HG03066 (cell line): ENCODE data around the gene CACNA1I.

ENCODE experiments used
- ATAC-seq: cut with Tn5 transposase; IDR thresholded peaks from one replicate; pipeline ENCODE4 v1.9.1; 2021; ENCODE audit warnings: low read depth; ENCODE audit not compliant: unreplicated experiment

The CACNA1I gene

DNA sequence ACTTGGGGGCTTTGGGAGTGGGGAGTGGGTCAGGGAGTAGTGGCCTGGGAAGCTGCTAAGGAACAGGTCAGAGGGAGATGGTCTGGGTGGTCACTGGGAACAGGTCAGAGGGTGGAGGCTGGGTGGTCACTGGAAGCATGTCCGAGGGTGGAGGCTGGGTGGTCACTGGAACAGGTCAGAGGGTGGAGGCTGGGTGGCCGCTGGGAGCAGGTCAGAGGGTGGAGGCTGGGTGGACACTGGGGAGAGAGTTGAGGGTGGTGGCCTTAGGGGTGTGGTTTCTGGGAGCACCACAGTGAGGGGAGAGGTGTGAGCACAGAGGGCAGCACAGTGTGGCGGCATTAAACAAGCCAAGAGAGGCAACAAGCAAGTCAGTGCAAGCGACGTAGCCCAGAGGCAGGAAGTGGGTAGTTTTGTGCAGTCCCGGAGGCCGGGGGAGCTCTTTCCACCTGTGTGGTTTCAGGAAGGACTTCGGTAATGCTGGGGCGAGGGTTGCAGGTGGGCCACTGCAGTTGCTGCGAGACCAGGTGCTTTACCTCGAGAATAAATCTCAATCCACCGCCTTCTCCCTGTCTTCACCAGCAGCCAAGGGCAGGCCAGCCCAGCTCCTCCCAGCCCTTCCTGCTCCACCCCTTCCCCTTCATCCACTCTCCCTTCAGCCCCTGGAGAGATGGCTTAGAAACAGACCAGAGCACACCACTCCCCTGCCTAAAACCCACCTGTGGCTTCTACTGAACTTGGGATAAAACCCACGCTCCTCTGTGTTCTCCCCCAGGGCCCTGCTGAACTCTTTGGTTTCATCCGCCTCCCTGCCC, 3.2 kb upstream of the CACNA1I start:
- no peak for ATAC-seq

GRCh38 chr22:39568278-39568981, 2.1 kb upstream of the CACNA1I start:
- no peak for ATAC-seq

DNA sequence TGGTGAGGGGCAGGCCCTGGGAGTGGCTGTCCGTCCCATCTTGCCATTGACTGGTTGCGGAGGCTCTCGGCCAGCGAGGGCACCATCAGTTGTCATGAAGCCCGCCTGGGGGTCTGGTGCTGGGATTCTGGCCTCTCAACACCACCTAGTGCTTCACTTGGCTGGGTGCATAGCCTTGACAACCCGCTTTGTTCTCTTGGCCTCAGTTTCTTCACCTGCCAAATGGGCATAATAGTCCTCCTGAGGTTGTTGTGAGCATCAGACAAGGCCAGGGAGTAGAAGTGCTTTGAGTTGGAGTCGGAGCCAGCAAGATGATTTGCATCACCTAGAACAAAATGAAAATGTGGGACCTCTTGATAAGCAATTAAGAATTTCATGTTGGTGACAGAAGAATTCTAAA, 1.5 kb upstream of the CACNA1I start:
- ATAC-seq, result no peak

- no peak for ATAC-seq
Observed at GRCh38 chr22:39570226-39570625, 327 bp upstream of the CACNA1I start.

DNA sequence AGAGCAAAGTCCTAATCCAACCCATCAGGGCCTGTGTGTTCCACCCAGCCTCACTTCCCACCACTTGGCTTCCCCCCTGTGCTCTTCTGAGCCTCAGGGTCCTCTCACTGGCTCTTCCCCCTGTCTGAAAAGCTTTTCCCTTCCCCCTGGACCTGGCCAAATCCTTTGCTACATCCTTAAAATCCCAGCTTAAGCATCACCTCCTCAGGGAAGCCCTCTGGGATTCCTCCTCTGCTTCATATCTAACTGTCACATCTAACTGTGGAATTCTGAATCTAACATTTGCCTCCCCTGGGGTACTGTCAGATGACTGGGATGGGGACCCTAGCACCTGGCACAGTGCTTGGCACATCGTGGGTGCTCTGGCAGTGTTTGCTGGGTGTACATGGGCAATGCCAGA, 985 bp downstream of the CACNA1I start:
- no peak for ATAC-seq

DNA sequence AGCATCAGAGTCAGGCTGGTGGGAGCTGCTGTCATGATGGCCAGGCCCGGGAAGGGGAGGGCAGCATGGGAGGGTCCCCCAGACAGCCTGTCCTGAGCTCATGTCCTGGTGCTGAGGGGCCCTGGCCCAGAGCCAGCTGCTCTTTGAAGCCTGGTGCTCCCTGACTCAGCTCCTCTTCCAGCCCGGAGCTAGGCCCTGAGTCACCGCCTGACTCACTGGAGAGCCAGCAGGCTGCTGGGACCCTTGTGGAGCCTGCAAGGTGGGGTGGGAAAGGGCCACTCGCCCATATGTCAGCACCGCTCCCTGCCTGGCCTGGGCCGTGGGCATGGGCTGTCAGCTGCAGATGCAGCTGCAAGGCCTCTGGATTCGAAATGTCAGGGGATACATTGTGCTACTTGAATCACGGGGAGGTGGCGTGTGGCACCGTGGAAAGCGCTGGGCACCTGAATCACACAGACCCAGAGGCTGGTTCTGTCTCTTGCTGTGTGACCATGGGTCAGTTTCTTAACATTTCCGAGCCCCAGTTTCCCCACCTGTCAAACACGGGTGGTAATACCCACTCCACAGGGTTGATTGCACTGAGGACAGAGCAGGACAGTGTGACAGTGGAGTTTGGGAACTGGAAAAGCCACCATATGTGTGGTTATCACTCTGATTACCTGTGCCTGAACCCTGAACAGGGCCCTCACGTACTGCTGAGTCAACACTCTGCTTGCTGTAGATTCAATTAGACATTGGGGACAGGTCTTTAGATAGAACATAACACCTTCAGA, 4.4 kb downstream of the CACNA1I start:
- ATAC-seq, result no peak

- no peak for ATAC-seq
Observed at GRCh38 chr22:39575552-39575825, 4.9 kb downstream of the CACNA1I start.

GRCh38 chr22:39576027-39576426, 5.5 kb downstream of the CACNA1I start:
- no peak for ATAC-seq

DNA sequence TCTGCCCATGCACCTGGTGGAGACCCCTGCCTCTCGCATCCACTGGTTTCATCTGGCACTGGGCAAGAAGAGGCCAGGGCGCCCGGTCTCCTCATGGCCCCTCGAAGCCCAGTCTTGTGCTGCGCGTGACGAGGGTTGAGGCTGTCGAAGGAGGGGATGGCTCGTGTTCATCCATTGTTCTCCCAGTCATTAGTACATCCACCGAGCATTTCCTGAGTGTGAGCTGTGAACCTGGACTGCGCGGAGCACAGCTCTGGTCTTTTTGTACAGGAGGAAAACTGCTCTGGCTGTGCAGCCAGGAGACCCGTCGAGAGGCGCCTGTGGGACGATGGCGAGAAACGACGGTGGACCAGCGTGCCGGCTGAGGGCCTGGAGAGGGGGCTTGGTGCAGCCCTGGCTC, 6.8 kb downstream of the CACNA1I start:
- ATAC-seq, result no peak

DNA sequence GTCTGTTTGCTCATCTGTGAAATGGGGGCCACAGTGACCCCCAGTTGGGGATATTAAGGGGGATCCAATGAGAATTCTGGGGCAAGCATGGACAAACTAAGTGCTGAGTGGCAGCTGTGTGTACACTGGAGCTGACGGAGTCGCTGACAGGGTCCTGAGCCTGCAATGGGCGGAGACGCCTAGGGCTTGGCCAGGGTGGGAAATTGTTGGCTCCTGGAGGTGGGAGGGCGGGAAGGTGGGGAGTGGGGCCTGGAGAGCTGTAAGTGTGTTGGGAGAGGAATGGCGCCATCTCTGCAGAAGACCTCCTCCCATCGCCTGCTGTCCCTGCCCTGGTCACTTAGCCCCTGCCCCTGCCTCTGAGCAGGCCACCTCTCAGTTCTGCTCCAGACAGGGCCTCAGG, 7.3 kb downstream of the CACNA1I start:
- no peak for ATAC-seq

GRCh38 chr22:39580006-39580441, 9.5 kb downstream of the CACNA1I start:
- ATAC-seq, result no peak

GRCh38 chr22:39580795-39581194, 10.2 kb downstream of the CACNA1I start:
- no peak for ATAC-seq

DNA sequence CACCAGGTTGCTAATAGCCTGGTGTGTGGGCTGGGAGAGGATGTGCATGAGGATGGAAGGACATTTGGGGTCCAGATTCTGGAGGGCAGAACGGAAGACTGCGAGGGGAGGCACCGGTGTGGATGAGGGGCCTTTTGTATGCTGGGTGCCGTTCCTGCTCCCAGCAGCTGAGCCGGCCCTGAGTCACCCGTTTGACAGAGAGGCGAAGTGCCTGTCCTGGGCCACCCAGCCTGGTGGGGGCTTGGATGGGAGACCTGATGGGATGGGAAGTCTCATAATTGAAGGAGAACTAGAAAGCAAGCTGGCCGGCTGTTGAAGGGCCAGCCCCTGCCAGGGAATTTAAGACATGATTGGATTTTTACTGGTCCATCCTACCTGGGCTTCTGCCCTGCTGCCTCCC, 10.8 kb downstream of the CACNA1I start:
- ATAC-seq, result no peak

- no peak for ATAC-seq
Observed at GRCh38 chr22:39583066-39583667, 12.6 kb downstream of the CACNA1I start.

DNA sequence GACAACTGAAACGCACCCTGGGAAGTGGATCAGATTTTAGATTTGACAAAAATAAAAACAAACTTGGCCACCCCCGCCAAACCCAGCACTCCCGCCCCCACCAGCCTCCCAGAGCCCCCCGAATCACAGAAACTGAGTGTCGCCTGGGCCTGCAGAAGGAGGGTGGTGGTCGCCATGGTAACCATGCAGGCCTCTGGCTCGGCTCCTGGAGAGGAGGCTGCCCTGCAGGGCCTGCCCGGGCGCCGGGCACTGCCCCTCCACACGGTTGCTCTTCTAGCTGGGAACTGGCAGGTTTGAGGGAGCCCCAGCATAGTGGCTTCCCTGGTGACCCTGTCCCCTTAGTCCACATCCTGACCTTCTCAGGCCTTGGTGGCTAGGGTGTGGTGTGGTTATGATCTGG, 19.3 kb downstream of the CACNA1I start:
- ATAC-seq, result no peak

- ATAC-seq, result no peak
Observed at GRCh38 chr22:39592081-39593065, 21.8 kb downstream of the CACNA1I start.

GRCh38 chr22:39593066-39593930, 22.7 kb downstream of the CACNA1I start:
- ATAC-seq, result no peak

DNA sequence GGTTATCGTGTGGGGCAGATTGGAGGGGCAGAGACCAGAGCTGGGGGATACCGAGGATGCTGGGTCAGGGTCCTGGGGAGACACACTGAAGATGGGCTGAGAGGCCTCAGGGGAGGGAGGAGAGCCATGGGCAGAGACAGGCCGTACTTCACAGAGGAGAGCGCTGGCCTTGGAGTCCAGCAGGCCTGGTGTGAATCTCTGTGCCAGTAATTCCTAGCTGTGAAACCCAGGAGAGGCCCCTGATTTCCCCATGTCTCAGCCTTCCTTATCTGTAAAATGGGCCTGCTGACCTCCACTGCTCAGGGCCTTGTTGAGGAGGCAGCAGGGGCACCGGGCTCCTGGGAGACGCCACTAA, 23.4 kb downstream of the CACNA1I start:
- ATAC-seq, result no peak

GRCh38 chr22:39594411-39594810, 23.9 kb downstream of the CACNA1I start:
- ATAC-seq, result no peak
